Neuronal stem cell (in vitro differentiated cells): Measurements from ENCODE around the gene KRTAP9-3. TPM values are rescaled to one million over a fixed set of nuclear protein-coding genes. Genes with fewer than 3 reads are reported as not detected.
A peak's percentile ranks its signal among the peaks of the same experiment; 100 is the strongest.
"Not testable (repeated sequence)": the region's sequence is repeated elsewhere in the genome, so short reads cannot be mapped to it uniquely, and the experiment has no call there.

Experiments used
- DNase-seq: peaks from one replicate; pipeline ENCODE4 v3.0.0-alpha.2; 2013; ENCODE audit warnings: low spot score
- H2AFZ ChIP-seq: one replicate; pipeline ENCODE4 v1.6.1; 2013; ENCODE audit warnings: mild to moderate bottlenecking, low read length, inconsistent platforms
- H2AK5ac ChIP-seq: 2 replicates; pipeline ENCODE4 v1.6.1; 2013; ENCODE audit warnings: low read depth, mild to moderate bottlenecking, inconsistent platforms, low read length, moderate library complexity, mixed read lengths
- H2BK120ac ChIP-seq: 2 replicates; pipeline ENCODE4 v1.6.1; 2013; ENCODE audit warnings: low read depth, mild to moderate bottlenecking, inconsistent platforms, low read length, moderate library complexity, mixed read lengths
- H2BK12ac ChIP-seq: one replicate; pipeline ENCODE4 v1.6.1; 2013; ENCODE audit warnings: low read length, inconsistent platforms
- H2BK15ac ChIP-seq: 2 replicates; pipeline ENCODE4 v1.6.1; 2013; ENCODE audit warnings: mild to moderate bottlenecking, low read length, inconsistent platforms, mixed read lengths
- H2BK5ac ChIP-seq: one replicate; pipeline ENCODE4 v1.6.1; 2013; ENCODE audit warnings: inconsistent platforms, mild to moderate bottlenecking, low read length, moderate library complexity
- H3K14ac ChIP-seq: one replicate; pipeline ENCODE4 v1.6.1; 2013; ENCODE audit warnings: low read length, inconsistent platforms
- H3K18ac ChIP-seq: 2 replicates; pipeline ENCODE4 v1.6.1; 2013; ENCODE audit warnings: low read length, inconsistent platforms
- H3K23ac ChIP-seq: 2 replicates; pipeline ENCODE4 v1.6.1; 2013; ENCODE audit warnings: low read depth, mild to moderate bottlenecking, mixed read lengths, low read length, inconsistent platforms; ENCODE audit not compliant: poor library complexity
- H3K27ac ChIP-seq: replicated peaks from 3 replicates; pipeline ENCODE4 v1.5.1; 2013; ENCODE audit warnings: low read length, inconsistent platforms
- H3K27me3 ChIP-seq, 3 experiments: 2 replicates each; pipeline ENCODE4 v1.6.1; 2013; ENCODE audit warnings: low read length in 3 of 3, mild to moderate bottlenecking in 2 of 3, inconsistent platforms in 1 of 3, low read depth in 1 of 3, mixed read lengths in 1 of 3, moderate library complexity in 1 of 3; ENCODE audit not compliant: control insufficient read depth in 3 of 3, insufficient read depth in 3 of 3
- H3K36me3 ChIP-seq, 2 donors: replicated peaks in 1 of 2; 2 replicates each; pipeline ENCODE4 v1.6.1; 2013; ENCODE audit warnings: low read length in 2 of 2; ENCODE audit not compliant: control insufficient read depth in 2 of 2, insufficient read depth in 2 of 2
- H3K4ac ChIP-seq: 2 replicates; pipeline ENCODE4 v1.6.1; 2013; ENCODE audit warnings: inconsistent platforms, mild to moderate bottlenecking, low read length, moderate library complexity
- H3K4me1 ChIP-seq, 2 donors: 1 replicate in 1 of 2; 2 replicates in 1 of 2; pipeline ENCODE4 v1.6.1; 2013; ENCODE audit warnings: low read length in 2 of 2, low read depth in 1 of 2; ENCODE audit not compliant: control insufficient read depth in 2 of 2, insufficient read depth in 1 of 2
- H3K4me2 ChIP-seq: one replicate; pipeline ENCODE4 v1.6.1; 2013; ENCODE audit warnings: mild to moderate bottlenecking, low read length, inconsistent platforms; ENCODE audit not compliant: insufficient read depth, poor library complexity, severe bottlenecking
- H3K4me3 ChIP-seq, 2 donors: 2 replicates each; pipeline ENCODE4 v1.5.1; 2013; ENCODE audit warnings: low read length in 2 of 2, mild to moderate bottlenecking in 2 of 2, inconsistent platforms in 1 of 2, moderate library complexity in 1 of 2
- H3K79me1 ChIP-seq: one replicate; pipeline ENCODE4 v1.6.1; 2013; ENCODE audit warnings: low read depth, mild to moderate bottlenecking, inconsistent platforms, low read length, moderate library complexity
- H3K9ac ChIP-seq: one replicate; pipeline ENCODE4 v1.6.1; 2013; ENCODE audit warnings: mild to moderate bottlenecking, low read depth, low read length, inconsistent platforms; ENCODE audit not compliant: poor library complexity
- H3K9me3 ChIP-seq, 2 donors: replicated peaks in 1 of 2; 2 replicates each; pipeline versions ENCODE3 to v1.6.1; 2013; ENCODE audit warnings: low read length in 2 of 2, mild to moderate bottlenecking in 2 of 2, inconsistent platforms in 1 of 2, low read depth in 1 of 2, mixed read lengths in 1 of 2, moderate library complexity in 1 of 2; ENCODE audit not compliant: control insufficient read depth in 2 of 2, insufficient read depth in 1 of 2
- H4K8ac ChIP-seq: one replicate; pipeline ENCODE4 v1.6.1; 2013; ENCODE audit warnings: low read depth, mild to moderate bottlenecking, inconsistent platforms, low read length, moderate library complexity
- H4K91ac ChIP-seq: one replicate; pipeline ENCODE4 v1.6.1; 2013; ENCODE audit warnings: low read length, low read depth, mild to moderate bottlenecking, inconsistent platforms; ENCODE audit not compliant: poor library complexity
- WGBS, 2 donors: extraction: QIAGEN DNeasy Blood & Tissue Kit; methylation state at CpG; one replicate each; pipeline ENCODE4 v1.1.7; 2013; ENCODE audit warnings: missing lambda C conversion rate in 2 of 2, mixed read lengths in 1 of 2; ENCODE audit not compliant: insufficient read length in 2 of 2, insufficient replicate concordance in 1 of 2; ENCODE audit errors: extremely low coverage in 2 of 2; 5-methylcytosine and 5-hydroxymethylcytosine counted together
- polyA plus RNA-seq, 2 experiments: library from polyadenylated mRNA; stranded (reverse); fragments of 200-250 nt; gene quantifications; one replicate each; pipeline ENCODE4 v1.2.3, GENCODE V29; 2013

The KRTAP9-3 gene, protein sequence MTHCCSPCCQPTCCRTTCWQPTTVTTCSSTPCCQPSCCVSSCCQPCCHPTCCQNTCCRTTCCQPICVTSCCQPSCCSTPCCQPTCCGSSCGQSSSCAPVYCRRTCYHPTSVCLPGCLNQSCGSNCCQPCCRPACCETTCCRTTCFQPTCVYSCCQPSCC
- not detected for polyA plus RNA-seq (2013, experiment 1 of 2)
- not detected for polyA plus RNA-seq (2013, experiment 2 of 2)

DNA sequence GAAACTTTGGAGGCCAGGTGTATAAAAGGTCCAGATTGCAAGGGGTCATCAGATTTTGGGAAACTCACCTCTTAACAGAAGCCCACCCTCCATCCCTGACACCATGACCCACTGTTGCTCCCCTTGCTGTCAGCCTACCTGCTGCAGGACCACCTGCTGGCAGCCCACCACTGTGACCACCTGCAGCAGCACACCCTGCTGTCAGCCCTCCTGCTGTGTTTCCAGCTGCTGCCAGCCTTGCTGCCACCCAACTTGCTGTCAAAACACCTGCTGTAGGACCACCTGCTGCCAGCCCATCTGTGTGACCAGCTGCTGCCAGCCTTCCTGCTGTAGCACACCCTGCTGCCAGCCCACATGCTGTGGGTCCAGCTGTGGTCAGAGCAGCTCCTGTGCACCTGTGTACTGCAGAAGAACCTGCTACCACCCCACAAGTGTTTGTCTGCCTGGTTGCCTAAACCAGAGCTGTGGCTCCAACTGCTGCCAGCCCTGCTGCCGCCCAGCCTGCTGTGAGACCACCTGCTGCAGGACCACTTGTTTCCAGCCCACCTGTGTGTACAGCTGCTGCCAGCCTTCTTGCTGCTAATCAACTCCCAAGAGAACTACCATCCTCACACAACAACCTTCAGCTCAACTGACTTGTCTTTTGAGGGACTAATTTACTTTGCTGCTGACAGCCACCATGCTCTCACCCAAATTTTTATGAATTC, at the start of gene KRTAP9-3:
Gene KRTAP9-3 (plus strand): TSS at position 51 of the 707 bp plus-strand sequence. CDS start 53 bp downstream, at position 104.
- not testable (repeated sequence) for H3K27me3 ChIP-seq, H3K4me2 ChIP-seq, H3K9ac ChIP-seq, H3K4ac ChIP-seq, H3K27ac ChIP-seq, H2BK5ac ChIP-seq, H2AFZ ChIP-seq, H3K18ac ChIP-seq, H4K91ac ChIP-seq, DNase-seq, H3K14ac ChIP-seq, H3K36me3 ChIP-seq, H2BK12ac ChIP-seq, H3K23ac ChIP-seq, H3K4me1 ChIP-seq, H2BK15ac ChIP-seq, H3K4me3 ChIP-seq, H2AK5ac ChIP-seq, H4K8ac ChIP-seq, H2BK120ac ChIP-seq, H3K79me1 ChIP-seq, H3K9me3 ChIP-seq
- WGBS, 2 donors: no CpG with 5 or more reads among the region's 1 CpG

DNA sequence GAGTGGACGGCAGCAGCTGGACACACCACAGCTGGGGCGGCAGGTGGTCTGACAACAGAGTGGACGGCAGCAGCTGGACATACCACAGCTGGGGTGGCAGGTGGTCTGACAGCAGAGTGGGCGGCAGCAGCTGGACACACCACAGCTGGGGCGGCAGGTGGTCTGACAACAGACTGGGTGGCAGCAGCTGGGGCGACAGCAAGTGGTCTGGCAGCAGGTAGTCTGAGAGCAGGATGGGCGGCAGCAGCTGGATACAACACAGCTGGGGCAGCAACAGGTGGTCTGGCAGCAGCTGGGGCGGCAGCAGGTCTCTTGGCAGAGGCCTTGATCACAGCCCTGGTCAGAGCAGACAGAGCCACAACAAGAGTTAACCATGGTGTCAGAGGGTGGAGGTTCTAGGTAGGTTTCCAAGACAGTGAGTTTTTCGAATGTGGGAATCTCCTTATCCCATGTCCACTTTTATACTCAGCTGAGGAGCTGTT, 47.7 kb upstream of the KRTAP9-3 start, which contains the start of gene KRTAP4-1:
Gene KRTAP4-1 (minus strand): TSS at position 432 of the 482 bp plus-strand sequence. CDS start 57 bp downstream, at position 375.
- Histone ChIP-seq H3K27me3 (no peaks in the 10 kb centered on the region), H3K4me1 (peaks cover 0 to 2% of the 10 kb centered on the region in 2 donors), H3K4me3 (no peak within 1 kb of the TSS), H2AK5ac (no peak within 1 kb of the TSS), H3K27ac (no peak within 1 kb of the TSS), H3K9ac (peak within 1 kb of the TSS; percentile 30), H3K4me2 (no peak within 1 kb of the TSS), H3K79me1 (no peaks in the 10 kb centered on the region), H3K9me3 (no peaks in the 10 kb centered on the region), H2AFZ (no peak within 1 kb of the TSS), H3K14ac (no peak within 1 kb of the TSS), H4K8ac (no peak within 1 kb of the TSS), H3K18ac (peak within 1 kb of the TSS; percentile 21), H2BK120ac (no peak within 1 kb of the TSS), H3K36me3 (no peaks in the 10 kb centered on the region), H2BK15ac (no peak within 1 kb of the TSS), H3K23ac (no peak within 1 kb of the TSS), H3K4ac (no peak within 1 kb of the TSS), H2BK12ac (no peak within 1 kb of the TSS), H2BK5ac (no peak within 1 kb of the TSS), H4K91ac (no peak within 1 kb of the TSS)
- no CpG with 5 or more reads among the region's 9 CpGs for WGBS, 2 donors
- no peak for DNase-seq

DNA sequence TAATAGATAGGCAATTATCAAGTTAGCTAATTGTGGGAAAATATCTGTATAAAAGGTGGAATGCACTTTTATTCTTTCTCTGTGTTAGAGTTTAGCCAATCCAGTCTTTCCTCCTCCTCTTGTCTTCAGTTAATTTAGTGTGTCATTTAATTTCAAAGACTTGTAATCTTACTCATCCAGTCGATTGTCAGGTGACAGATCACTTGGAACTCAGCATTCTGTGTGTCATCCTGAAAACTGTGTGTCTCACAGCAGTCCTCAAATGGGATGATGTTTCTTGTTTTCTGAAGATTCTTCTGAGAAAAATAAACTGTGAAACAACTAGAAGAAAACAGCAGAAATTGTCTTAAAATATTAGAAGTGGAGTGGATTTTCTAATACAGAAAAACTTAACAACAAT, 47.2 kb upstream of the KRTAP9-3 start:
- Histone ChIP-seq H3K4me1 (peaks cover 0 to 2% of the 10 kb centered on the region in 2 donors), H3K9ac (no peak overlapping the region), H2BK5ac (no peak overlapping the region), H3K23ac (no peak overlapping the region), H3K14ac (no peak overlapping the region), H3K4me2 (no peak overlapping the region), H2BK120ac (no peak overlapping the region), H3K9me3 (no peaks in the 10 kb centered on the region), H2BK15ac (no peak overlapping the region), H2BK12ac (no peak overlapping the region), H4K91ac (no peak overlapping the region), H4K8ac (no peak overlapping the region), H3K27ac (no peak overlapping the region), H2AFZ (no peak overlapping the region), H2AK5ac (no peak overlapping the region), H3K27me3 (no peaks in the 10 kb centered on the region), H3K4ac (no peak overlapping the region), H3K79me1 (no peaks in the 10 kb centered on the region), H3K18ac (no peak overlapping the region), H3K36me3 (no peaks in the 10 kb centered on the region), H3K4me3 (no peak overlapping the region)
- DNase-seq: no peak
- WGBS, 2 donors: no CpG with 5 or more reads among the region's 1 CpG

DNA sequence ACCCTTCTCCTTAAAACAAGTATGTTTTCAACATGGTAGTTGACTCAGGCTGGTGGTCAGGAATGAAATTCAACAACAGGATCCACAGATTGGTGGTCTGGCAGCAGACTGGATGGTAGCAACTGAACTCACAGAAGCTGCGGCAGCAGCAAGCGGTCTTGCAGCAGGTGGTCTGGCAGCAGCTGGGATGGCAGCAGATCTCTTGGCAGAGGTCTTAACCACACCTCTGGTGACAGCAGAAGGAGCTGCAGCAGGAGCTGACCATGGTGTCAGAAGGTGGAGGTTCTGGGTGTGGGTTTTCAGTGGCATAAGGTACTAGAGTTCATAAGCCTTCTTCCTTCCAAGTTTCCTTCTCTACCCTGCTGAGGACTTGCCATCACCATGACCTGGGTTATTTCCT, 45.4 kb upstream of the KRTAP9-3 start:
- no peaks in the 10 kb centered on the region for H3K9me3 ChIP-seq
- H3K14ac ChIP-seq: no peak overlapping the region
- H3K4me2 ChIP-seq: no peak overlapping the region
- H3K18ac ChIP-seq: peak overlapping the region; percentile 52
- H4K91ac ChIP-seq: no peak overlapping the region
- H2BK5ac ChIP-seq: no peak overlapping the region
- no peak overlapping the region for H3K4ac ChIP-seq
- H3K36me3 ChIP-seq: no peaks in the 10 kb centered on the region
- no peak overlapping the region for H4K8ac ChIP-seq
- WGBS, 2 donors: no CpG with 5 or more reads among the region's 2 CpGs
- no peak for DNase-seq
- peaks cover 0 to 2% of the 10 kb centered on the region in 2 donors for H3K4me1 ChIP-seq
- H3K79me1 ChIP-seq: no peaks in the 10 kb centered on the region
- H3K27me3 ChIP-seq: no peaks in the 10 kb centered on the region
- no peak overlapping the region for H2AK5ac ChIP-seq
- H3K23ac ChIP-seq: no peak overlapping the region
- no peak overlapping the region for H3K27ac ChIP-seq
- no peak overlapping the region for H2AFZ ChIP-seq
- no peak overlapping the region for H2BK12ac ChIP-seq
- H2BK120ac ChIP-seq: no peak overlapping the region
- no peak overlapping the region for H3K4me3 ChIP-seq
- H3K9ac ChIP-seq: no peak overlapping the region
- H2BK15ac ChIP-seq: no peak overlapping the region
